ENCODE measurements around the gene MRPL23. TPM values are rescaled to one million over a fixed set of nuclear protein-coding genes. Genes with fewer than 3 reads are reported as not detected.

MRPL23 gene
- total and polyA plus RNA-seq, 2 of the 13 experiments (the other 11 are each of a cell fraction or from before 2014, with no cell fraction given) = 67.8 to 123 TPM

MicroRNAs within 50 kb of the gene (microRNA counts, 767-probe panel; counts per million panel counts)
- microRNA hsa-miR-675-5p = not detected

Small RNA genes lying within 50 kb of the gene (small RNA-seq; reads per million reads assigned to genes)
- 0 reads per million in 3 experiments for gene RF01972 (ENCODE audit: insufficient read depth in 2 of 3, insufficient read length in 3 of 3, low read depth in 2 of 3, low replicate concordance in 1 of 3)
- gene RF01973 (ENCODE audit: insufficient read depth in 2 of 3, insufficient read length in 3 of 3, low read depth in 2 of 3, low replicate concordance in 1 of 3) = 0 reads per million in 3 experiments

Other genes starting within 250 kb of the MRPL23 start
- gene IFITM10, start 196.7 kb upstream of the MRPL23 start, total RNA-seq (2016; rRNA removed; fragmentation: Illumina TruSeq; extraction: Trizol) = 0.09 TPM in 1 of 2 replicates, not detected in the other
- 0.13 and 0.22 TPM in 2 replicates for gene IFITM10, start 196.7 kb upstream of the MRPL23 start, polyA plus RNA-seq (2011; rRNA removed)
- 41.6 and 143 TPM in 2 replicates for gene CTSD, start 183.4 kb upstream of the MRPL23 start, total RNA-seq (2016; rRNA removed; fragmentation: Illumina TruSeq; extraction: Trizol)
- gene CTSD, start 183.4 kb upstream of the MRPL23 start, polyA plus RNA-seq (2011; rRNA removed) = 230 and 408 TPM in 2 replicates
- gene SYT8, start 112.3 kb upstream of the MRPL23 start, total RNA-seq (2016; rRNA removed; fragmentation: Illumina TruSeq; extraction: Trizol) = 0.60 TPM in 1 of 2 replicates, not detected in the other
- 2.1 and 2.3 TPM in 2 replicates for gene SYT8, start 112.3 kb upstream of the MRPL23 start, polyA plus RNA-seq (2011; rRNA removed)
- gene TNNI2, start 108.4 kb upstream of the MRPL23 start, total RNA-seq (2016; rRNA removed; fragmentation: Illumina TruSeq; extraction: Trizol) = 7.2 and 8.5 TPM in 2 replicates
- 12.0 and 21.2 TPM in 2 replicates for gene TNNI2, start 108.4 kb upstream of the MRPL23 start, polyA plus RNA-seq (2011; rRNA removed)
- 0.29 and 1.00 TPM in 2 replicates for gene LSP1, start 94.2 kb upstream of the MRPL23 start, total RNA-seq (2016; rRNA removed; fragmentation: Illumina TruSeq; extraction: Trizol)
- gene LSP1, start 94.2 kb upstream of the MRPL23 start, polyA plus RNA-seq (2011; rRNA removed) = 0.59 and 1.5 TPM in 2 replicates
- not detected in 2 replicates for gene PRR33, start 55.4 kb upstream of the MRPL23 start, total RNA-seq (2016; rRNA removed; fragmentation: Illumina TruSeq; extraction: Trizol)
- gene PRR33, start 55.4 kb upstream of the MRPL23 start, polyA plus RNA-seq (2011; rRNA removed) = not detected in 2 replicates
- gene TNNT3, start 27.6 kb upstream of the MRPL23 start, total RNA-seq (2016; rRNA removed; fragmentation: Illumina TruSeq; extraction: Trizol) = not detected in 2 replicates
- gene TNNT3, start 27.6 kb upstream of the MRPL23 start, polyA plus RNA-seq (2011; rRNA removed) = not detected in 2 replicates
- gene H19, start 50.5 kb downstream of the MRPL23 start, total RNA-seq (2016; rRNA removed; fragmentation: Illumina TruSeq; extraction: Trizol) = 0.46 and 1.2 TPM in 2 replicates
- 1.3 and 2.4 TPM in 2 replicates for gene H19, start 50.5 kb downstream of the MRPL23 start, polyA plus RNA-seq (2011; rRNA removed)
- gene IGF2, start 192.1 kb downstream of the MRPL23 start, total RNA-seq (2016; rRNA removed; fragmentation: Illumina TruSeq; extraction: Trizol) = 79.1 and 138 TPM in 2 replicates
- gene IGF2, start 192.1 kb downstream of the MRPL23 start, polyA plus RNA-seq (2011; rRNA removed) = 254 and 379 TPM in 2 replicates
- not detected in 2 replicates for gene INS, start 213.9 kb downstream of the MRPL23 start, total RNA-seq (2016; rRNA removed; fragmentation: Illumina TruSeq; extraction: Trizol)
- not detected in 2 replicates for gene INS, start 213.9 kb downstream of the MRPL23 start, polyA plus RNA-seq (2011; rRNA removed)
- gene TH, start 224.5 kb downstream of the MRPL23 start, total RNA-seq (2016; rRNA removed; fragmentation: Illumina TruSeq; extraction: Trizol) = not detected in 2 replicates
- gene TH, start 224.5 kb downstream of the MRPL23 start, polyA plus RNA-seq (2011; rRNA removed) = 0.36 and 0.42 TPM in 2 replicates

Data from HepG2 (cell line).